HG03521 (cell line): ENCODE results near the gene CCDC134.
"Not testable (repeated sequence)": the region's sequence is repeated elsewhere in the genome, so short reads cannot be mapped to it uniquely, and the experiment has no call there.

ENCODE experiments used
- ATAC-seq: cut with Tn5 transposase; IDR thresholded peaks from one replicate; pipeline ENCODE4 v1.9.1; 2021; ENCODE audit warnings: mild to moderate bottlenecking, moderate library complexity; ENCODE audit not compliant: unreplicated experiment

Gene CCDC134

DNA sequence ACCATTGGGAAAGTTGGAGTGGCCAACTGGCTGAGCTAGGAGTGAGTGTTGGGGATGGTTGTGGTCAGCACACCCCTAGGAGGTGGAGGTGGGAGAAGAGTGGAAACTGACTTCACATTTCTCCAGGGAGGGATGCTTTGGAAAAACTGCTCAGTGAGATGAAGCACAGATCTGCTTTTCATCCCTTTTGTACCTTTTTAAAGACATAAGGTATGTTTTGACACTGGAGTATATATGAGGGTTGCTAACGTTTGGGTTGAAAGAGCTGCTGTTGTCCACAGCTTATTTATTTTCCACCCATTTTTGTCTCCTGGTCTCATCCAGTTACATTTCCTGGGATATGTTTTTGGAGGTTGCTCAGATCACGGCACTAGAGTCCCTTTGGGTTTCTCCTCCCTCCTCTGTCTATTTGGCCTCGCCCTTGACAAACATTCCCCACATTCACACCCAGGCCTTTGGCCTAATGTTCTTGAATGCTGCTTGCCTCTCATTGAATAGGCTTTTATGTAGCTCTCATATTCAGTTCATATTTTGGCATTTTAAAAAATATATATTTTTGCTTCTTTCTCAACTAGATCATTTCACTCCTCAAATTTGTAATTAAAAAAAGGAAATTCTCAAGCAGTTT lies 40.7 kb downstream of the CCDC134 start:
- ATAC-seq: no peak

- ATAC-seq: no peak
Observed at GRCh38 chr22:41842996-41843970, 42.8 kb downstream of the CCDC134 start.

GRCh38 chr22:41844036-41844435 lies 43.6 kb downstream of the CCDC134 start:
- ATAC-seq: no peak

GRCh38 chr22:41844513-41844912 lies 44.0 kb downstream of the CCDC134 start:
- ATAC-seq: no peak

GRCh38 chr22:41845380-41846267 lies 45.1 kb downstream of the CCDC134 start:
- ATAC-seq: no peak

DNA sequence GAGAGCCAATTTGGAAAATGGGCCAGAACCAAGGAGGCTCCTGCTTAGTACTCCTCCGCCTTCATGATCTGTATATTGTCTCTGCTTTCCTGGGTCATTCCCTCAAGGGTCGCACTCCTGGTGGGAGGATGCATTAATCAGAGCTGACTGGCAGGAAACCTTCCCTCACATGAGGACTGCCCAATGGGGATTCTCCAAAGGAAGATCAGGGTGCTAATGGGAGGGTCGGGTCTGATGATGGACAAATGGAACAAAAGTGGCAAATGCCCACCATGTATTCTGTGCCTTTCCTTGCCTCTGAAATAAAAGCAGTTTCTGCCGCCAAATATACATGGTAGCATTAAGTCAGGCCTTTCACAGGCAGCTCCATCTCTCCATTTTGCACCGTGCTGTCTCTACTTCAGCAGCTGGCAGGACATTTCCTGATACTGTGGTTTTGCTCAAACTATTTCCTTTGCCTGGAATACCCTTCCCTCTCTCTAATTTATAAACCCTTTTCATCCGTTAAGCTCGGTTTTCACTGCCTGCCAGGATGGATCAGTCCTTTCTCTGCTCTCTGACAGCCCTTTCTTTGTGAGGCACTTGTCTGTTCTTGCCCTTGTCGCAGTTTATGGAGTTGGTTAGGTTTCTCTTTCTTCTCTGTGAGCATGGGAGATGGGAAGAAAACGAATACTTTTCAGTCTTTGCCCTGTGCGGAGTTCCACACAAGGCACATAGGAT lies 45.9 kb downstream of the CCDC134 start:
- no peak for ATAC-seq

DNA sequence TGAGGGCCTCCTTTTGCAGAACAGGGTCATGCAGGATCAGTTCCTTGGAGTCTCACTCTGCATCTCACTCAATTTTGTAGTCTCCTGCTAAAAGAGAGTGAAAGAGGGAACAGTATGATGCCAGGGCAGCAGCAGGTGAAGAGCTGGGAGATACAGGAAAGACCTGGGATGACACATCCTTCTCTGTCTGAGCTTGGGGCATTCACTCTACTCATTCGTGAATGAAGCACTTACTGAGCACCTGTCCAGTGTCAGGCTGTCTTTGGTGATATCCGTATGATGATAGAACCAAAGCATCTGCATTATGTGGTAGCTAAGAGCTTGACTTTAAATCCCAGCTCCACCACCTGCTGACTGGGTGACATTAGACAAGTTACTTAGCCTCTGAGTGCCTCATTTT lies 46.8 kb downstream of the CCDC134 start:
- no peak for ATAC-seq

DNA sequence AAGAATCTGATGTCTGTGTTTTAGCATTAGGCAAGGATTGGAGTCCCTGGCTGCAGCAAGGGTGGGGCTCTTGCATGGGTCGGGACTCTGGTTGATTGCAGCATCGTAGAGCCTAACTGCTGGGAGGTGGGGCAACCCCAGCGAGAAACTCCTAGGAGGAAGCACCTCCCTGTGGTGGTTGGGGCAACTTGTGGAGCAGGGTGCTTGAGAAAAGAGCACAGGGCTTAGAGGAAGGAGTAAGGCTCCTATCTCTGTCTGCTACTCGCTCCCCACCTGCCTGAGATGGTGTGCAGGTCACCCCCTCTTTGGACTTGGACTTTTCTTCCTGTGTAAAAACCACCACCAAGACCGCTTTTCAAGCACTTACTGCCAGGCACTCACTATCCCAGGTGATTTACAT lies 48.0 kb downstream of the CCDC134 start:
- ATAC-seq: no peak

- no peak for ATAC-seq
Observed at GRCh38 chr22:41856469-41856868, 56.0 kb downstream of the CCDC134 start.

GRCh38 chr22:41857155-41857859 lies 56.8 kb downstream of the CCDC134 start:
- ATAC-seq: no peak

DNA sequence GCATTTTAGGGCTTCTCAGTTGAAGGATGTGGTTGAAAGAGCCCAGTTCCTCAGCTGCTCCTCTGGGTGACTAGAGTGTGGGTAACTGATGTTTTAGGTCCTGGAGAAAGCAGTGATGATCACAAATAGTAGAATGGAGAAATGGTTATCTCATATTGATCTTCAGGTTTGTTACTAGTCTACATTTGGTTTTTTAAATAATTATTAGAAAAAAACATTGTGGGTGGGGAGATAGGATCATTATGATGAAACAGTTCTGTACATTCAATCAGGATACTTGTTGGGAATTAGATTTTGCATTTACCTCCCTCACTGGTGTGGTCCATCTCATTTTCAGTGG lies 57.4 kb downstream of the CCDC134 start:
- no peak for ATAC-seq

DNA sequence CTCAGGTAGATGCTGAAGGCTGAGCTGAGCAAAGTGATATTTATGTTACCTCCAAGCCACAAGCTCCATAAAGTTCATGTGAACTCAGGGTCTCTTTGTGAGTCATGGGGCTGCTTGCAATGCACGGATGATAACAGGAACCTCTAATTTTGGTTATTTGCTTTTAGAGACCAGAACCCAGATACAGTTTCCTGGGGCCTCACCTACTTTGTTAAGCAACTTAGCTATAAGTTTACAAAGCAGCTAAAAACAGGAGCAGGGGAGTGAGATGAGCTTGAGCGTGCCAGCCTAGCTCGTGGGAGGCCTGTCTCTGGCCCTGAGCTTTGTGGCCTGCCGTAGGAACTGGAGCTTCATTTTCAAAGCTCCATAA lies 61.7 kb downstream of the CCDC134 start:
- ATAC-seq: no peak

DNA sequence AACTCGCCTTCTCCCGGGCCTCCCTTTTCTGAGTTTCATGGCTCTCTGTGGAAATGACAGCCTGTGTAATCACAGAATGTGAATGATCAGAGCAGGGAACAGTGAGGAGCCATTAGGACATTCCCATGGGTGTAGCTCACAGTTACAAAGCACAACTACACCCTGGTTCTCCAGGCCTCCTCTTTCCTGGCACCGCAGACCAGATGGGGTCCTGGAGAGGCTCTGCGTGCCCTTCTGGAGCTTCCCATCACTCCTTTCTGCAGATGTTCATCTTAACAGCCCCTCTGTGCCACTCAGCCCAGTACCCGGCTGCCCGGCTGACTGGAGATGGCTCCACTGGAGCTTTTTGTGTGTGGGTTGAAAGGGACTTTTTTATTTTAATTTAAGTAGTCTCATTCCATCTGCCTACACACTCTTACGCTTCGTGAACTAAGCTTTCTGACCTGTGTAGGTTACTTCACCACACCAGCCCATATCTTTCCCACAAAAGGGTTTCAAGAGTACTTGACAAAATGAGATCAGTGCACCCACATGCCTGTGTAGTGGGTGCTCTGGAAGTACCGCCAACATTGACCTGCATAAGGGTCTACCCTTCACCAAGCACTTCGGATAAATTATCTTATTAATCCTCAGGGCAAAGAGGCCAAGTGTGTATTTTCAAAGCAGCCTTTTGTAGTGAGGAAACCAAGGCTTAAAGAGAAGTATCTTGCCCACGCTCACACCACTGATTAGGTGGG lies 62.2 kb downstream of the CCDC134 start:
- no peak for ATAC-seq

DNA sequence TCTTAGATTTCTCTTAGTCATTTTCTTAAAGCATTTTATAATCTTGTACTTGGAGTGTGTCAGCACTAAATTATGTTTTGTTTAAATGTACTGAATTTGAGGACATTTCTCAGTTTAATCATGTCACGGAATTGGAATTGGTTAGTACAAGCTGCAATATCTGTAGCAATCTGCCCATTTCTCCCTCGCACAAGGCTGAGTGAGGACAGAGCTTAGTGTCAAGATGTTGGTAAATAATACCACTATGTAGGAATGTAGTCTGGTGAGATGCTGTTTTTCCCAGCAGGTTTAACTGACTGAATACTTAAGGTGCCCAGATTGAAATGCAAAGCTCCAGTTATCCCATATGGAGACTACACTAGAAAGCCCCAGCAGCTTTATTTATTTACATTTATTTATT lies 63.0 kb downstream of the CCDC134 start:
- ATAC-seq: no peak

- ATAC-seq: no peak
Observed at GRCh38 chr22:41868556-41868955, 68.1 kb downstream of the CCDC134 start.

DNA sequence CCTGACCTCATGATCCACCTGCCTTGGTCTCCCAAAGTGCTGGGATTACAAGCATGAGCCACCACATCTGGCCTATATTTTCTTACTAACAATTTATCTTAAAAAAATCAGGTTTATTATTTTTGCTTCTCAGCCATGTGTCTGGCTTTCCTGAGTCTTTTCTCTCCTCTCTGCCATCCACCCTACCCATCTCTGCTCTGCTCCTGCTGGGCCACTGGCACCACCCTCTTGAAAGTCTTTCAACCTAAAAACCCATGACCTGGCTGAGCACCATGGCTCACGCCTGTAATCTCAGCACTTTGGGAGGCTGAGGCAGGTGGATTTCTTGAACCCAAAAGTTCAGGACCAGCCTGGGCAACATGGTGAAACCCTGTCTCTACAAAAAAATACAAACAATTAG lies 69.6 kb downstream of the CCDC134 start:
- not testable (repeated sequence) for ATAC-seq

- no peak for ATAC-seq
Observed at GRCh38 chr22:41870786-41871185, 70.3 kb downstream of the CCDC134 start.

DNA sequence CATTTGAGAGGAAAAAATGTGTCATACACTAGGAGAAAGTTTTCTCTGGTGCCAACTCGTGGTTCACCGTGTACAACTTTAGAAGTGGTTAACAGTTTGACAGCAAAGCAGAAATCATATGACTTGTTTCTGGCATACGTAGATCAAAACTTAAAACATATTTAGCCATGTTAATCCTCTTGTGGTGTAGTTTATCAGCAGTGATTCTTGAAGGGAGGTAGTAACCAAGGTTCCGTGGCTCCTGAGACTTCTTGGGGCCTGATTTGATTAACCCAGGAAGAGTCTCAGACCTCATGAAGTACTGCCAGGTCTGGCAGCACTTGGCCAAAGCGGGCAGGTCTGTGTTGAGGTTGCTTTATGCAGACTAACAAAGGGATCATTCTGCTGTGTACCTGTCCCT lies 72.9 kb downstream of the CCDC134 start:
- ATAC-seq: no peak

- no peak for ATAC-seq
Observed at GRCh38 chr22:41874090-41874489, 73.6 kb downstream of the CCDC134 start.
